ENCODE measurements around the gene CPNE7. TPM values are rescaled to one million over a fixed set of nuclear protein-coding genes. Genes with fewer than 3 reads are reported as not detected.

Gene CPNE7
- total and polyA plus RNA-seq, 7 experiments from 2014 or later = 0.39 to 5.2 TPM; not detected in 5

- Histone ChIP-seq H3K4me1 (ENCODE audit: control insufficient read depth in 2 of 2, insufficient read depth in 2 of 2, low read length in 2 of 2) (peaks cover 0 to 14% of the 10 kb centered on the region in 2 donors), H3K27ac (ENCODE audit: low read depth, low read length) (no peak overlapping the region), H3K36me3 (ENCODE audit: control insufficient read depth in 2 of 3, insufficient read depth in 3 of 3, low read length in 3 of 3) (peaks cover 0 to 64% (median 7%) of the 10 kb centered on the region in 3 experiments), H3K4me3 (ENCODE audit: low read length) (no peak overlapping the region), H3K9me3 (ENCODE audit: control insufficient read depth in 2 of 3, low read length in 3 of 3) (no peaks in the 10 kb centered on the region), H3K27me3 (ENCODE audit: control insufficient read depth in 2 of 2, insufficient read depth in 2 of 2, low read length in 2 of 2) (no peaks in the 10 kb centered on the region)
- POLR2A ChIA-PET = interaction anchor here (1.1 kb wide), 1 partner anchor 9 kb away, joined by 3 read pairs; no protein-coding TSS in a partner anchor
- CTCF ChIA-PET = no interaction called here
- peaks cover 13 to 39% (median 27%) of the 10 kb centered on the region in 7 donors for H3K4me1 Mint-ChIP-seq
- no peak for ATAC-seq
- DNase-seq = no peak
- no peaks in the 10 kb centered on the region for H3K9me3 Mint-ChIP-seq
- intact Hi-C loops (cut with micrococcal nuclease) = no loop called here
- no peak overlapping the region for H3K27ac Mint-ChIP-seq
- H3K36me3 Mint-ChIP-seq = peaks cover 5 to 33% (median 8%) of the 10 kb centered on the region in 5 donors
- no peaks in the 10 kb centered on the region for H3K27me3 Mint-ChIP-seq
- no peak overlapping the region for H3K4me3 Mint-ChIP-seq
These were observed 21.8 kb upstream of the CPNE7 start for GRCh38 chr16:89553733-89554132.

- H3K36me3 ChIP-seq (ENCODE audit: control insufficient read depth in 2 of 3, insufficient read depth in 3 of 3, low read length in 3 of 3) = peaks cover 0 to 64% (median 7%) of the 10 kb centered on the region in 3 experiments
- ChIA-PET POLR2A (interaction anchor here (0.7 to 0.8 kb wide), 2 partner anchors 85 to 88 kb away, joined by 3 to 5 read pairs; no protein-coding TSS in a partner anchor), CTCF (interaction anchor here (0.6 to 0.8 kb wide), 3 partner anchors 68 to 142 kb away, joined by 3 to 7 read pairs (median 4); no protein-coding TSS in a partner anchor)
- H3K4me1 ChIP-seq (ENCODE audit: control insufficient read depth in 2 of 2, insufficient read depth in 2 of 2, low read length in 2 of 2) = peaks cover under 1 to 9% of the 10 kb centered on the region in 2 donors
- ATAC-seq (no peak), DNase-seq (no peak)
- Mint-ChIP-seq H3K27ac (peak overlapping the region in 1 of 9 donors; percentile 46), H3K9me3 (no peaks in the 10 kb centered on the region), H3K27me3 (no peaks in the 10 kb centered on the region), H3K4me3 (no peak overlapping the region), H3K36me3 (peaks cover under 1 to 27% (median 5%) of the 10 kb centered on the region in 5 donors), H3K4me1 (peaks cover 10 to 34% (median 21%) of the 10 kb centered on the region in 7 donors)
- intact Hi-C loops (cut with micrococcal nuclease) = no loop called here
- no peaks in the 10 kb centered on the region for H3K9me3 ChIP-seq (ENCODE audit: control insufficient read depth in 2 of 3, low read length in 3 of 3)
- no peaks in the 10 kb centered on the region for H3K27me3 ChIP-seq (ENCODE audit: control insufficient read depth in 2 of 2, insufficient read depth in 2 of 2, low read length in 2 of 2)
- no peak overlapping the region for H3K4me3 ChIP-seq (ENCODE audit: low read length)
- H3K27ac ChIP-seq (ENCODE audit: low read depth, low read length) = no peak overlapping the region
These were observed 21.2 kb upstream of the CPNE7 start for GRCh38 chr16:89554343-89554742.

- no peaks in the 10 kb centered on the region for H3K27me3 Mint-ChIP-seq
- intact Hi-C loops (cut with micrococcal nuclease) = no loop called here
- H3K27me3 ChIP-seq (ENCODE audit: control insufficient read depth in 2 of 2, insufficient read depth in 2 of 2, low read length in 2 of 2) = no peaks in the 10 kb centered on the region
- peaks cover 8 to 30% (median 19%) of the 10 kb centered on the region in 7 donors for H3K4me1 Mint-ChIP-seq
- POLR2A ChIA-PET = no interaction called here
- ATAC-seq (no peak), DNase-seq (no peak)
- no peak overlapping the region for H3K4me3 Mint-ChIP-seq
- no peaks in the 10 kb centered on the region for H3K9me3 Mint-ChIP-seq
- H3K27ac ChIP-seq (ENCODE audit: low read depth, low read length) = no peak overlapping the region
- no peaks in the 10 kb centered on the region for H3K9me3 ChIP-seq (ENCODE audit: control insufficient read depth in 2 of 3, low read length in 3 of 3)
- H3K4me1 ChIP-seq (ENCODE audit: control insufficient read depth in 2 of 2, insufficient read depth in 2 of 2, low read length in 2 of 2) = peaks cover 0 to 6% of the 10 kb centered on the region in 2 donors
- no peak overlapping the region for H3K4me3 ChIP-seq (ENCODE audit: low read length)
- CTCF ChIA-PET = interaction anchor here (0.8 kb wide), 1 partner anchor 143 kb away, joined by 4 read pairs; no protein-coding TSS in a partner anchor
- H3K27ac Mint-ChIP-seq = no peak overlapping the region
- H3K36me3 ChIP-seq (ENCODE audit: control insufficient read depth in 2 of 3, insufficient read depth in 3 of 3, low read length in 3 of 3) = peaks cover 0 to 64% (median 7%) of the 10 kb centered on the region in 3 experiments
- peaks cover 0 to 26% (median 5%) of the 10 kb centered on the region in 5 donors for H3K36me3 Mint-ChIP-seq
These were observed 20.3 kb upstream of the CPNE7 start for GRCh38 chr16:89555265-89555664.

GRCh38 chr16:89555780-89556179, 19.8 kb upstream of the CPNE7 start:
- H3K27ac Mint-ChIP-seq = peak overlapping the region in 4 of 9 donors; percentile 21 to 64 (median 43)
- H3K36me3 Mint-ChIP-seq = peaks cover 0 to 26% (median 5%) of the 10 kb centered on the region in 5 donors
- no peaks in the 10 kb centered on the region for H3K9me3 Mint-ChIP-seq
- Histone ChIP-seq H3K36me3 (ENCODE audit: control insufficient read depth in 2 of 3, insufficient read depth in 3 of 3, low read length in 3 of 3) (peaks cover 0 to 61% (median 7%) of the 10 kb centered on the region in 3 experiments), H3K27ac (ENCODE audit: low read depth, low read length) (no peak overlapping the region), H3K27me3 (ENCODE audit: control insufficient read depth in 2 of 2, insufficient read depth in 2 of 2, low read length in 2 of 2) (no peaks in the 10 kb centered on the region), H3K4me3 (ENCODE audit: low read length) (no peak overlapping the region), H3K4me1 (ENCODE audit: control insufficient read depth in 2 of 2, insufficient read depth in 2 of 2, low read length in 2 of 2) (peaks cover 0 to 6% of the 10 kb centered on the region in 2 donors), H3K9me3 (ENCODE audit: control insufficient read depth in 2 of 3, low read length in 3 of 3) (no peaks in the 10 kb centered on the region)
- intact Hi-C loops (cut with micrococcal nuclease) = no loop called here
- no peak for DNase-seq
- no peak for ATAC-seq
- POLR2A ChIA-PET = interaction anchor here (2.1 kb wide), 1 partner anchor 48 kb away, joined by 12 read pairs; the partner anchor contains the start of gene SPG7
- H3K4me1 Mint-ChIP-seq = peaks cover 8 to 26% (median 19%) of the 10 kb centered on the region in 7 donors
- H3K27me3 Mint-ChIP-seq = no peaks in the 10 kb centered on the region
- peak overlapping the region in 1 of 10 donors; percentile 7 for H3K4me3 Mint-ChIP-seq
- CTCF ChIA-PET = interaction anchor here (0.6 to 1.2 kb wide), 2 partner anchors 210 to 223 kb away, joined by 3 to 5 read pairs; no protein-coding TSS in a partner anchor

GRCh38 chr16:89556750-89557689, 18.5 kb upstream of the CPNE7 start:
- CTCF ChIA-PET = interaction anchor here (0.5 to 1.2 kb wide), 6 partner anchors 8 to 241 kb away, joined by 3 to 8 read pairs (median 4); no protein-coding TSS in a partner anchor
- Histone ChIP-seq H3K36me3 (ENCODE audit: control insufficient read depth in 2 of 3, insufficient read depth in 3 of 3, low read length in 3 of 3) (peaks cover 3 to 61% (median 7%) of the 10 kb centered on the region in 3 experiments), H3K9me3 (ENCODE audit: control insufficient read depth in 2 of 3, low read length in 3 of 3) (no peaks in the 10 kb centered on the region), H3K27ac (ENCODE audit: low read depth, low read length) (no peak overlapping the region), H3K4me1 (ENCODE audit: control insufficient read depth in 2 of 2, insufficient read depth in 2 of 2, low read length in 2 of 2) (peaks cover 8 to 13% of the 10 kb centered on the region in 2 donors), H3K4me3 (ENCODE audit: low read length) (no peak overlapping the region), H3K27me3 (ENCODE audit: control insufficient read depth in 2 of 2, insufficient read depth in 2 of 2, low read length in 2 of 2) (no peaks in the 10 kb centered on the region)
- DNase-seq (peak; percentile 52 to 81 (median 71)), ATAC-seq (peak; percentile 55)
- Mint-ChIP-seq H3K36me3 (peaks cover 5 to 24% (median 7%) of the 10 kb centered on the region in 5 donors), H3K4me3 (peak overlapping the region; percentile 5 to 81 (median 56)), H3K27me3 (no peaks in the 10 kb centered on the region), H3K27ac (peak overlapping the region; percentile 14 to 93 (median 80)), H3K9me3 (peaks cover 0 to 2% (median 0%) of the 10 kb centered on the region in 11 donors), H3K4me1 (peaks cover 15 to 31% (median 25%) of the 10 kb centered on the region in 7 donors)
- intact Hi-C loops (cut with micrococcal nuclease) = loop anchor here (1.0 kb wide), 1 partner anchor 224 kb away; no protein-coding TSS in a partner anchor
- POLR2A ChIA-PET = interaction anchor here (0.6 to 2.1 kb wide), 4 partner anchors 8 to 49 kb away, joined by 3 to 12 read pairs (median 4); partner anchors contain the start of gene SPG7

All from naive thymus-derived CD4-positive, alpha-beta T cell (primary cell).